A549 (cell line): Measurements from ENCODE around the gene TGFBI. TPM values are rescaled to one million over a fixed set of nuclear protein-coding genes. Genes with fewer than 3 reads are reported as not detected.

Experiments used
- ATAC-seq, 2 experiments: fragments of 200-7000 bp in 1 of 2; fragments of >200 bp in 1 of 2; cut with Nextera tagmentation in 1 of 2; cut with Tn5 transposase in 1 of 2; 3 replicates each; pipeline versions ENCODE4 v1.8.0 to v1.9.1; 2018 to 2020; ENCODE audit warnings: mild to moderate bottlenecking in 1 of 2, moderate library complexity in 1 of 2
- CTCF ChIA-PET: fragments of 300-600 bp; sonication (Branson Sonifier 250); formaldehyde crosslinking; extraction: SDS; loops from one replicate; lab custom pipeline; 2021; ENCODE audit warnings: antibody characterized with exemption, inconsistent platforms; lab: Yijun Ruan, JAX
- POLR2A ChIA-PET: fragments of 350-600 bp; formaldehyde crosslinking; extraction: SDS; loops from one replicate; lab custom pipeline; 2021; ENCODE audit warnings: antibody characterized with exemption, inconsistent platforms; lab: Yijun Ruan, JAX
- DNase-seq, 2 experiments: peaks; one replicate each; pipeline versions ENCODE4 v3.0.0 to v3.0.0-alpha.2; 2011 to 2016; ENCODE audit warnings: low read depth in 1 of 2, low spot score in 1 of 2
- FAIRE-seq: peaks from 2 replicates; lab custom pipeline; 2011; peaks lifted over from hg19 to GRCh38; lab: Jason Lieb, UNC
- H3K27ac ChIP-seq, 2 experiments: fragments of >200 bp; sonication (Bioruptor Twin); formaldehyde crosslinking; 3 replicates each; pipeline ENCODE4 v1.5.1; 2016 to 2017
- H3K4me1 ChIP-seq: fragments of >200 bp; sonication (Bioruptor Twin); formaldehyde crosslinking; 3 replicates; pipeline ENCODE4 v1.6.1; 2016
- H3K4me2 ChIP-seq: fragments of >200 bp; sonication (Bioruptor Twin); formaldehyde crosslinking; 3 replicates; pipeline ENCODE4 v1.6.1; 2016
- H3K4me3 ChIP-seq: fragments of >200 bp; sonication (Bioruptor Twin); formaldehyde crosslinking; 3 replicates; pipeline ENCODE4 v1.5.1; 2016
- H3K9me3 ChIP-seq: fragments of >200 bp; sonication (Bioruptor Twin); formaldehyde crosslinking; 3 replicates; pipeline ENCODE4 v1.6.1; 2016
- BHLHE40 ChIP-seq: IDR thresholded peaks from 2 replicates; pipeline ENCODE4 v1.6.1; 2012; ENCODE audit warnings: low read depth, low read length, inconsistent platforms
- CBX8 ChIP-seq: fragments of 200-600 bp; sonication (generic); IDR thresholded peaks from 2 replicates; pipeline ENCODE4 v1.6.1; 2016
- CHD2 ChIP-seq: fragments of 150-350 bp; IDR thresholded peaks from 2 replicates; pipeline ENCODE4 v1.6.1; 2014; ENCODE audit warnings: low read length; ENCODE audit not compliant: partially characterized antibody
- CHD4 ChIP-seq: fragments of 200-600 bp; sonication (generic); IDR thresholded peaks from 2 replicates; pipeline ENCODE4 v1.6.1; 2016; ENCODE audit warnings: antibody characterized with exemption, mild to moderate bottlenecking, borderline replicate concordance
- EHF ChIP-seq: fragments of 250-450 bp; sonication (Bioruptor Pico); IDR thresholded peaks from 2 replicates; pipeline ENCODE4 v1.5.0; 2020; ENCODE audit warnings: mild to moderate bottlenecking
- ELK1 ChIP-seq: fragments of 150-350 bp; IDR thresholded peaks from 2 replicates; pipeline ENCODE4 v1.6.1; 2014; ENCODE audit warnings: low read depth, mild to moderate bottlenecking, low read length
- FOXS1 ChIP-seq: fragments of 250-450 bp; sonication (Bioruptor Pico); IDR thresholded peaks from 2 replicates; pipeline ENCODE4 v1.5.0; 2020; ENCODE audit warnings: mild to moderate bottlenecking, moderate library complexity
- GATA3 ChIP-seq: IDR thresholded peaks from 2 replicates; pipeline ENCODE4 v1.6.1; 2012; ENCODE audit warnings: borderline replicate concordance
- HEYL ChIP-seq: fragments of 250-450 bp; sonication (Bioruptor Pico); IDR thresholded peaks from 2 replicates; pipeline ENCODE4 v1.8.0; 2021; ENCODE audit warnings: mild to moderate bottlenecking, moderate library complexity
- HOXB13 ChIP-seq: fragments of 250-450 bp; sonication (Bioruptor Pico); IDR thresholded peaks from 2 replicates; pipeline ENCODE4 v1.5.0; 2020; ENCODE audit warnings: low read depth, mild to moderate bottlenecking, moderate library complexity
- JUN ChIP-seq, 2 experiments: fragments of >200 bp; sonication (Bioruptor Twin); formaldehyde crosslinking; IDR thresholded peaks; 2 replicates in 1 of 2; 3 replicates in 1 of 2; pipeline ENCODE4 v1.6.1; 2016 to 2017
- JUNB ChIP-seq: fragments of >200 bp; sonication (Bioruptor Twin); formaldehyde crosslinking; IDR thresholded peaks from 2 replicates; pipeline ENCODE4 v1.6.1; 2016
- MYC ChIP-seq: IDR thresholded peaks from 2 replicates; pipeline ENCODE4 v1.6.1; 2012; ENCODE audit warnings: mild to moderate bottlenecking, inconsistent platforms, low read length, improper control_type of control experiment, borderline replicate concordance
- NFE2L2 ChIP-seq: fragments of 150-350 bp; conservative IDR thresholded peaks from 2 replicates; pipeline ENCODE4 v1.6.1; 2014; ENCODE audit warnings: low read length
- NR3C1 ChIP-seq: fragments of >200 bp; sonication (Bioruptor Twin); formaldehyde crosslinking; IDR thresholded peaks from 3 replicates; pipeline ENCODE4 v1.6.1; 2017
- POLR2A ChIP-seq: IDR thresholded peaks from 2 replicates; pipeline ENCODE4 v1.6.1; 2012; ENCODE audit warnings: mild to moderate bottlenecking, low read length
- RFX5 ChIP-seq: fragments of 450-650 bp; IDR thresholded peaks from 2 replicates; pipeline ENCODE4 v1.7.1; 2014; ENCODE audit warnings: antibody characterized with exemption, mild to moderate bottlenecking, moderate library complexity
- RNF2 ChIP-seq: fragments of 200-600 bp; sonication (generic); IDR thresholded peaks from 2 replicates; pipeline ENCODE4 v1.6.1; 2016; ENCODE audit warnings: low read depth, mild to moderate bottlenecking, antibody characterized with exemption, moderate library complexity, borderline replicate concordance
- SMC3 ChIP-seq: fragments of >200 bp; sonication (Bioruptor Twin); formaldehyde crosslinking; IDR thresholded peaks from 3 replicates; pipeline ENCODE4 v1.6.1; 2018; ENCODE audit warnings: inconsistent platforms
- TFCP2L1 ChIP-seq: fragments of 250-450 bp; sonication (Bioruptor Pico); IDR thresholded peaks from 2 replicates; pipeline ENCODE4 v1.5.0; 2021; ENCODE audit warnings: mild to moderate bottlenecking
- USF2 ChIP-seq: fragments of 450-650 bp; IDR thresholded peaks from 2 replicates; pipeline ENCODE4 v1.6.1; 2014; ENCODE audit warnings: antibody characterized with exemption
- ZC3H11A ChIP-seq: fragments of 450-650 bp; IDR thresholded peaks from 2 replicates; pipeline ENCODE4 v1.6.1; 2014; ENCODE audit warnings: antibody characterized with exemption, mild to moderate bottlenecking
- ZFP36 ChIP-seq: fragments of 450-650 bp; IDR thresholded peaks from 2 replicates; pipeline ENCODE4 v1.6.1; 2014; ENCODE audit warnings: borderline replicate concordance; ENCODE audit not compliant: partially characterized antibody
- ZNF302 ChIP-seq: fragments of 250-450 bp; sonication (Bioruptor Pico); IDR thresholded peaks from 2 replicates; pipeline ENCODE4 v1.9.0; 2021; ENCODE audit warnings: inconsistent platforms, mild to moderate bottlenecking, moderate library complexity
- ZSCAN20 ChIP-seq: fragments of 250-450 bp; sonication (Bioruptor Pico); IDR thresholded peaks from 2 replicates; pipeline ENCODE4 v1.8.0; 2022; ENCODE audit warnings: mild to moderate bottlenecking, moderate library complexity
- WGBS: methylation state at CpG from one replicate; pipeline ENCODE4 v1.1.6; 2017; ENCODE audit errors: missing lambda C conversion rate; 5-methylcytosine and 5-hydroxymethylcytosine counted together
- polyA plus RNA-seq, 4 experiments: library from polyadenylated mRNA; depleted of rRNA in 3 of 4; stranded (reverse); fragments of >200 nt; fragmentation: RNase III in 1 of 4; extraction: RNeasy Plus Mini Kit Qiagen cat#74134 plus additional on column Dnase treatment in 1 of 4; gene quantifications; 2 replicates in 3 of 4; 3 replicates in 1 of 4; pipeline ENCODE4 v1.2.3, GENCODE V29; 2011 to 2017
- TF ChIP-seq, protein P1 (sequence below): IDR thresholded peaks from 2 replicates; pipeline ENCODE4 v1.6.1; 2012
- TF ChIP-seq, protein P2 (sequence below): fragments of >200 bp; sonication (Bioruptor Twin); formaldehyde crosslinking; IDR thresholded peaks from 3 replicates; pipeline ENCODE4 v1.5.1; 2016
- TF ChIP-seq, protein P3 (sequence below): fragments of 250-450 bp; sonication (Bioruptor Pico); IDR thresholded peaks from 2 replicates; pipeline ENCODE4 v1.5.0; 2020; ENCODE audit warnings: low read depth, mild to moderate bottlenecking, moderate library complexity

The TGFBI gene
- polyA plus RNA-seq, 2 of the 4 experiments (the other 2 are of a cell fraction) = 1,135 to 1,859 TPM

- TF ChIP-seq GATA3 = no peak
- TF ChIP-seq JUNB = no peak
- TF ChIP-seq ZSCAN20 (CRISPR knock-in tag) = no peak
- TF ChIP-seq MYC = no peak
- no peak for TF ChIP-seq HOXB13
- TF ChIP-seq USF2 = no peak
These were observed 13.8 kb upstream of the TGFBI start (continued) for GRCh38 chr5:136015003-136015375.

DNA sequence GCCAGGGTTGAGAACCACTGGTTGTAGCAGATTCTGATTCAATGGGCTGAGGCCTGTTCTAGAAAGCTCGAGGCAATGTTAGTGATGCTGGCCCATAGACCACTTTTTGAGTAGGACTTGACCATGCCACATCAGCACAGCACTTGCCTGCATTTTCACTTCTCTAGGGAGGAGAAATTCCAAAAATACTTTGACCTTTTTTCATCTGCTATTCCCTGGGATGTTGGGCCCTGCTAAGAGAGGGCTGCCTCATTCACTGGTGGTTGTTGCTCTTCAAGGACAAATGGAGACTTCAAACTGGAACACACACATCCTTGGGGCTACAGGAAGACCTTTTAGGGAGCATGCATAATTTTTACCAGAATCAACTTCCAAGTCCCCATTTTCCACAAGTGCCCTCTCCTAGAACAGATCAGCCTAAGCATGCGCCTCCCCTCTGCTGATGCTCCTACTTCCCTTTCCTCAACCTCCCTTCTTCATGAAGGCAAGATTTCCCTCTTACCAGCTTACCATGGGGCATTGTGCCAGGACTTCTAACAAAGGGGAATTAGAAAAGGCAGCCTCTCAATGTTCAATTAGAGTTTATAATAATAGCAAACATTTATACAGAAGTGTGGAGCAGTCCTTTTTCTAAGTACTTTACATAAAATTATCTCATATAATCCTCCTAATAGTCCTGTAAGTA, 12.7 kb upstream of the TGFBI start:
- H3K9me3 ChIP-seq = peaks cover 19% of the 10 kb centered on the region
- CTCF ChIA-PET = interaction anchor here (1.5 to 6.1 kb wide), 4 partner anchors 10 to 117 kb away, joined by 3 to 50 read pairs (median 17); no protein-coding TSS in a partner anchor
- no peak for TF ChIP-seq HEYL (CRISPR knock-in tag)
- TF ChIP-seq, protein P1, sequence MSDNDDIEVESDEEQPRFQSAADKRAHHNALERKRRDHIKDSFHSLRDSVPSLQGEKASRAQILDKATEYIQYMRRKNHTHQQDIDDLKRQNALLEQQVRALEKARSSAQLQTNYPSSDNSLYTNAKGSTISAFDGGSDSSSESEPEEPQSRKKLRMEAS = no peak
- TF ChIP-seq HOXB13 = no peak
- TF ChIP-seq, all 56 proteins: peak for 0
- Histone ChIP-seq H3K4me3 (no peak overlapping the region), H3K4me1 (peaks cover 91% of the 10 kb centered on the region), H3K27ac (peak overlapping the region; percentile 96 to 97), H3K4me2 (peak overlapping the region; percentile 45)
- POLR2A ChIA-PET = interaction anchor here (0.9 to 5.5 kb wide), 2 partner anchors 12 to 39 kb away, joined by 3 to 39 read pairs; partner anchors contain the start of gene TGFBI
- DNase-seq (no peak), FAIRE-seq (no peak), ATAC-seq (no peak)
- WGBS = 94% methylated on average over 2 of the region's 2 CpGs

GRCh38 chr5:136016945-136017530, 11.8 kb upstream of the TGFBI start:
- peak overlapping the region; percentile 96 to 97 for H3K27ac ChIP-seq
- FAIRE-seq (peak; percentile 96), ATAC-seq (peak; percentile 72), DNase-seq (peak; percentile 73 to 97)
- 3% methylated on average over 2 of the region's 2 CpGs for WGBS
- ChIA-PET CTCF (interaction anchor here (0.6 to 6.1 kb wide), 7 partner anchors 11 to 129 kb away, joined by 3 to 50 read pairs (median 4); no protein-coding TSS in a partner anchor), POLR2A (interaction anchor here (0.8 to 5.5 kb wide), 10 partner anchors 11 to 41 kb away, joined by 3 to 39 read pairs (median 5); partner anchors contain the start of gene TGFBI)
- peaks cover 19% of the 10 kb centered on the region for H3K9me3 ChIP-seq
- H3K4me1 ChIP-seq = peaks cover 91% of the 10 kb centered on the region
- peak overlapping the region; percentile 45 for H3K4me2 ChIP-seq
- no peak overlapping the region for H3K4me3 ChIP-seq
- TF ChIP-seq CBX8 (no peak), POLR2A (no peak), JUN (IDR thresholded peaks at IDR 0.05) (peak; percentile 96 to 98), FOXS1 (CRISPR knock-in tag) (no peak), NFE2L2 (no peak), EHF (CRISPR knock-in tag) (peak; percentile 40; the same call in 1 of the 2 replicates), ELK1 (no peak), BHLHE40 (no peak), NR3C1 (no peak), ZNF302 (CRISPR knock-in tag) (no peak), GATA3 (peak; percentile 97), ZC3H11A (no peak), JUNB (peak; percentile 99), SMC3 (peak; percentile 60), RFX5 (no peak), ZFP36 (no peak), HOXB13 (no peak), CHD4 (no peak), TFCP2L1 (CRISPR knock-in tag) (no peak), CHD2 (peak; percentile 14), RNF2 (no peak)
- TF ChIP-seq, protein P2, sequence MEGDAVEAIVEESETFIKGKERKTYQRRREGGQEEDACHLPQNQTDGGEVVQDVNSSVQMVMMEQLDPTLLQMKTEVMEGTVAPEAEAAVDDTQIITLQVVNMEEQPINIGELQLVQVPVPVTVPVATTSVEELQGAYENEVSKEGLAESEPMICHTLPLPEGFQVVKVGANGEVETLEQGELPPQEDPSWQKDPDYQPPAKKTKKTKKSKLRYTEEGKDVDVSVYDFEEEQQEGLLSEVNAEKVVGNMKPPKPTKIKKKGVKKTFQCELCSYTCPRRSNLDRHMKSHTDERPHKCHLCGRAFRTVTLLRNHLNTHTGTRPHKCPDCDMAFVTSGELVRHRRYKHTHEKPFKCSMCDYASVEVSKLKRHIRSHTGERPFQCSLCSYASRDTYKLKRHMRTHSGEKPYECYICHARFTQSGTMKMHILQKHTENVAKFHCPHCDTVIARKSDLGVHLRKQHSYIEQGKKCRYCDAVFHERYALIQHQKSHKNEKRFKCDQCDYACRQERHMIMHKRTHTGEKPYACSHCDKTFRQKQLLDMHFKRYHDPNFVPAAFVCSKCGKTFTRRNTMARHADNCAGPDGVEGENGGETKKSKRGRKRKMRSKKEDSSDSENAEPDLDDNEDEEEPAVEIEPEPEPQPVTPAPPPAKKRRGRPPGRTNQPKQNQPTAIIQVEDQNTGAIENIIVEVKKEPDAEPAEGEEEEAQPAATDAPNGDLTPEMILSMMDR = no peak
- TF ChIP-seq, protein P3, sequence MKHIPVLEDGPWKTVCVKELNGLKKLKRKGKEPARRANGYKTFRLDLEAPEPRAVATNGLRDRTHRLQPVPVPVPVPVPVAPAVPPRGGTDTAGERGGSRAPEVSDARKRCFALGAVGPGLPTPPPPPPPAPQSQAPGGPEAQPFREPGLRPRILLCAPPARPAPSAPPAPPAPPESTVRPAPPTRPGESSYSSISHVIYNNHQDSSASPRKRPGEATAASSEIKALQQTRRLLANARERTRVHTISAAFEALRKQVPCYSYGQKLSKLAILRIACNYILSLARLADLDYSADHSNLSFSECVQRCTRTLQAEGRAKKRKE = peak; percentile 49; the same call in 1 of the 2 replicates
- TF ChIP-seq, protein P1 = peak; percentile 88
